ENCODE data around the gene ABCC1.
"Not testable (repeated sequence)": the region's sequence is repeated elsewhere in the genome, so short reads cannot be mapped to it uniquely, and the experiment has no call there.

ABCC1 gene

GRCh38 chr16:16095646-16096045 is 146.2 kb downstream of the ABCC1 start:
- no peak for TF ChIP-seq CTCF (IDR thresholded peaks at IDR 0.05; ENCODE audit: control insufficient read depth, extremely low read depth, insufficient read depth)
- H3K4me3 ChIP-seq (ENCODE audit: low read depth, low read length), result no peak overlapping the region
- no peak for DNase-seq (ENCODE audit: low read depth)

GRCh38 chr16:16096121-16096857 is 146.9 kb downstream of the ABCC1 start:
- H3K4me3 ChIP-seq (ENCODE audit: low read depth, low read length), result no peak overlapping the region
- TF ChIP-seq CTCF (IDR thresholded peaks at IDR 0.05; ENCODE audit: control insufficient read depth, extremely low read depth, insufficient read depth), result peak; percentile 51

GRCh38 chr16:16096858-16097213 is 147.4 kb downstream of the ABCC1 start:
- peak; percentile 83 for DNase-seq (ENCODE audit: low read depth)
- no peak for TF ChIP-seq CTCF (IDR thresholded peaks at IDR 0.05; ENCODE audit: control insufficient read depth, extremely low read depth, insufficient read depth)
- no peak overlapping the region for H3K4me3 ChIP-seq (ENCODE audit: low read depth, low read length)

More at GRCh38 chr16:16096121-16096857, 146.9 kb downstream of the ABCC1 start:
- no peak for DNase-seq (ENCODE audit: low read depth)

- peak; percentile 65 for DNase-seq (ENCODE audit: low read depth)
- H3K4me3 ChIP-seq (ENCODE audit: low read depth, low read length), result no peak overlapping the region
- no peak for TF ChIP-seq CTCF (IDR thresholded peaks at IDR 0.05; ENCODE audit: control insufficient read depth, extremely low read depth, insufficient read depth)
Observed at GRCh38 chr16:16099320-16099719, 149.9 kb downstream of the ABCC1 start.

- no peak overlapping the region for H3K4me3 ChIP-seq (ENCODE audit: low read depth, low read length)
- no peak for TF ChIP-seq CTCF (IDR thresholded peaks at IDR 0.05; ENCODE audit: control insufficient read depth, extremely low read depth, insufficient read depth)
Observed at GRCh38 chr16:16100631-16101030, 151.2 kb downstream of the ABCC1 start.

GRCh38 chr16:16101585-16101984 is 152.2 kb downstream of the ABCC1 start:
- H3K4me3 ChIP-seq (ENCODE audit: low read depth, low read length), result no peak overlapping the region
- DNase-seq (ENCODE audit: low read depth), result peak; percentile 40
- TF ChIP-seq CTCF (IDR thresholded peaks at IDR 0.05; ENCODE audit: control insufficient read depth, extremely low read depth, insufficient read depth), result no peak

More at GRCh38 chr16:16100631-16101030, 151.2 kb downstream of the ABCC1 start:
- no peak for DNase-seq (ENCODE audit: low read depth)

GRCh38 chr16:16102738-16103137 is 153.3 kb downstream of the ABCC1 start:
- no peak for TF ChIP-seq CTCF (IDR thresholded peaks at IDR 0.05; ENCODE audit: control insufficient read depth, extremely low read depth, insufficient read depth)
- no peak for DNase-seq (ENCODE audit: low read depth)
- H3K4me3 ChIP-seq (ENCODE audit: low read depth, low read length), result no peak overlapping the region

- not testable (repeated sequence) for H3K4me3 ChIP-seq (ENCODE audit: low read depth, low read length); DNase-seq (ENCODE audit: low read depth)
Observed at GRCh38 chr16:16104132-16104803, 154.9 kb downstream of the ABCC1 start.

GRCh38 chr16:16104804-16105141 is 155.4 kb downstream of the ABCC1 start:
- not testable (repeated sequence) for H3K4me3 ChIP-seq (ENCODE audit: low read depth, low read length); DNase-seq (ENCODE audit: low read depth)
